HCT116 (cell line): ENCODE measurements around the gene EYA4. TPM values are rescaled to one million over a fixed set of nuclear protein-coding genes. Genes with fewer than 3 reads are reported as not detected.

Source experiments
- ATAC-seq: fragments of 200-7000 bp; cut with Tn5 transposase; 2 replicates; pipeline ENCODE4 v1.9.1; 2020; ENCODE audit warnings: mild to moderate bottlenecking, moderate library complexity
- BruUV-seq: library from RNA; stranded (reverse); fragments of 400-500 nt; replicated peaks from 2 replicates; lab custom pipeline; 2021; lab: Mats Ljungman, UMichigan
- CTCF ChIA-PET: fragments of 300-600 bp; sonication (Branson Sonifier 250); formaldehyde crosslinking; loops from one replicate; lab custom pipeline; 2021; ENCODE audit warnings: antibody characterized with exemption; lab: Charles Lee
- POLR2A ChIA-PET: fragments of 300-600, 350-600 bp; sonication (Branson Sonifier 250); formaldehyde crosslinking; loops from one replicate; lab custom pipeline; 2021; ENCODE audit warnings: antibody characterized with exemption; lab: Charles Lee
- RAD21 ChIA-PET, 2 experiments: fragments of 300-600 bp; sonication (Branson Sonifier 250); formaldehyde crosslinking; loops; one replicate each; lab custom pipeline; 2023; ENCODE audit warnings: low total read pairs in 2 of 2; ENCODE audit not compliant: uncharacterized antibody in 2 of 2, unreplicated experiment in 2 of 2, low non-redundant PET in 1 of 2; lab: Charles Lee
- DNase-seq: peaks from one replicate; pipeline ENCODE4 v3.0.0-alpha.2; 2010; ENCODE audit warnings: low read depth, low spot score
- H2AFZ ChIP-seq: fragments of 200-600 bp; shearing (Covaris generic), sonication (generic); 2 replicates; pipeline ENCODE4 v1.6.1; 2017; ENCODE audit warnings: low read depth, mixed run types, mixed read lengths, antibody characterized with exemption, low read length; ENCODE audit not compliant: poor library complexity, severe bottlenecking
- H3K27ac ChIP-seq: 2 replicates; pipeline ENCODE4 v1.5.1; 2012; ENCODE audit warnings: low read depth, low read length
- H3K27me3 ChIP-seq: fragments of 200-600 bp; sonication (generic); 2 replicates; pipeline ENCODE4 v1.6.1; 2016; ENCODE audit warnings: mixed run types, low read length, mixed read lengths; ENCODE audit not compliant: insufficient read depth
- H3K36me3 ChIP-seq, 2 experiments: fragments of 200-500 bp in 1 of 2; fragments of 200-600 bp in 1 of 2; sonication (Bioruptor generic) in 1 of 2; sonication (generic) in 1 of 2; 2 replicates each; pipeline versions ENCODE4 v1.5.1 to v1.6.1; 2014 to 2016; ENCODE audit warnings: low read length in 2 of 2, inconsistent platforms in 1 of 2, mixed read lengths in 1 of 2, mixed run types in 1 of 2; ENCODE audit not compliant: insufficient read depth in 2 of 2, control insufficient read depth in 1 of 2
- H3K4me1 ChIP-seq, 2 experiments: fragments of 200-600 bp in 1 of 2; sonication (generic) in 1 of 2; 2 replicates each; pipeline versions ENCODE4 v1.5.1 to v1.6.1; 2012 to 2017; ENCODE audit warnings: low read length in 2 of 2, inconsistent platforms in 1 of 2, mild to moderate bottlenecking in 1 of 2, mixed read lengths in 1 of 2, mixed run types in 1 of 2, moderate library complexity in 1 of 2; ENCODE audit not compliant: insufficient read depth in 2 of 2, control insufficient read depth in 1 of 2
- H3K4me2 ChIP-seq: fragments of 200-600 bp; sonication (generic); 2 replicates; pipeline ENCODE4 v1.6.1; 2017; ENCODE audit warnings: mixed run types, low read length, mixed read lengths
- H3K4me3 ChIP-seq, 2 experiments: fragments of 200-600 bp in 1 of 2; sonication (generic) in 1 of 2; replicated peaks in 1 of 2; 2 replicates each; pipeline ENCODE4 v1.5.1; 2011 to 2016; ENCODE audit warnings: low read length in 2 of 2, control low read depth in 1 of 2, low read depth in 1 of 2, mild to moderate bottlenecking in 1 of 2, mixed read lengths in 1 of 2, mixed run types in 1 of 2
- H3K79me2 ChIP-seq: fragments of 200-600 bp; sonication (generic); 2 replicates; pipeline ENCODE4 v1.6.1; 2017; ENCODE audit warnings: mild to moderate bottlenecking, mixed run types, low read length, moderate library complexity, mixed read lengths; ENCODE audit not compliant: insufficient read depth
- H3K9ac ChIP-seq: fragments of 200-600 bp; sonication (generic); 2 replicates; pipeline ENCODE4 v1.6.1; 2016; ENCODE audit warnings: low read length, mixed read lengths
- H3K9me2 ChIP-seq: fragments of 200-600 bp; sonication (generic), shearing (Covaris generic); 2 replicates; pipeline ENCODE4 v1.6.1; 2017; ENCODE audit warnings: mixed run types, mild to moderate bottlenecking, moderate library complexity; ENCODE audit not compliant: insufficient read depth
- H3K9me3 ChIP-seq, 2 experiments: fragments of 200-500 bp in 1 of 2; fragments of 200-600 bp in 1 of 2; sonication (Bioruptor generic) in 1 of 2; sonication (generic) in 1 of 2; 2 replicates each; pipeline ENCODE4 v1.6.1; 2014 to 2017; ENCODE audit warnings: low read length in 2 of 2, mixed read lengths in 2 of 2, inconsistent platforms in 1 of 2, low read depth in 1 of 2, mild to moderate bottlenecking in 1 of 2, mixed run types in 1 of 2, moderate library complexity in 1 of 2; ENCODE audit not compliant: control insufficient read depth in 1 of 2, insufficient read depth in 1 of 2
- H4K20me1 ChIP-seq: fragments of 200-600 bp; sonication (generic), shearing (Covaris generic); 2 replicates; pipeline ENCODE4 v1.6.1; 2017; ENCODE audit warnings: mixed run types, mild to moderate bottlenecking, moderate library complexity; ENCODE audit not compliant: insufficient read depth
- CBX3 ChIP-seq: IDR thresholded peaks from 2 replicates; pipeline ENCODE4 v1.6.1; 2012; ENCODE audit warnings: low read depth
- CTCF ChIP-seq, 3 experiments: fragments of 200-600 bp in 1 of 3; sonication (generic) in 1 of 3; IDR thresholded peaks in 2 of 3; conservative IDR thresholded peaks in 1 of 3; 2 replicates each; pipeline ENCODE4 v1.5.1; 2012 to 2017; ENCODE audit warnings: low read depth in 2 of 3, low read length in 2 of 3, antibody characterized with exemption in 1 of 3, borderline replicate concordance in 1 of 3, control low read depth in 1 of 3, mild to moderate bottlenecking in 1 of 3, mixed read lengths in 1 of 3, mixed run types in 1 of 3, moderate library complexity in 1 of 3; ENCODE audit not compliant: insufficient read depth in 1 of 3
- EGR1 ChIP-seq: IDR thresholded peaks from 2 replicates; pipeline ENCODE4 v1.6.1; 2012; ENCODE audit warnings: low read depth
- ELF1 ChIP-seq: IDR thresholded peaks from 2 replicates; pipeline ENCODE4 v1.6.1; 2012; ENCODE audit warnings: low read depth, borderline replicate concordance
- EZH2 ChIP-seq: fragments of 200-600 bp; sonication (generic); IDR thresholded peaks from 2 replicates; pipeline ENCODE4 v1.6.1; 2017; ENCODE audit warnings: antibody characterized with exemption, mixed run types
- EZH2phosphoT487 ChIP-seq: fragments of 200-600 bp; IDR thresholded peaks from 2 replicates; pipeline ENCODE4 v1.6.1; 2018; ENCODE audit warnings: antibody characterized with exemption, borderline replicate concordance
- JUND ChIP-seq: IDR thresholded peaks from 2 replicates; pipeline ENCODE4 v1.6.1; 2012
- MAX ChIP-seq: IDR thresholded peaks from 2 replicates; pipeline ENCODE4 v1.6.1; 2012
- POLR2A ChIP-seq: IDR thresholded peaks from 2 replicates; pipeline ENCODE4 v1.7.0; 2011; ENCODE audit warnings: borderline replicate concordance; ENCODE audit not compliant: insufficient read depth, insufficient read length; ENCODE audit errors: extremely low read depth
- POLR2AphosphoS5 ChIP-seq: IDR thresholded peaks from 2 replicates; pipeline ENCODE4 v1.6.1; 2011; ENCODE audit warnings: mild to moderate bottlenecking, low read depth, low read length, moderate library complexity
- REST ChIP-seq: IDR thresholded peaks from 2 replicates; pipeline ENCODE4 v1.6.1; 2012; ENCODE audit warnings: low read depth
- SIN3A ChIP-seq: IDR thresholded peaks from 2 replicates; pipeline ENCODE4 v1.6.1; 2012; ENCODE audit warnings: low read depth
- SP1 ChIP-seq: IDR thresholded peaks from 2 replicates; pipeline ENCODE4 v1.6.1; 2012; ENCODE audit warnings: low read depth
- TCF7L2 ChIP-seq: IDR thresholded peaks from 2 replicates; pipeline ENCODE4 v1.7.0; 2011; ENCODE audit warnings: borderline replicate concordance, inconsistent platforms; ENCODE audit not compliant: insufficient read depth, insufficient read length; ENCODE audit errors: extremely low read depth
- YY1 ChIP-seq: IDR thresholded peaks from 2 replicates; pipeline ENCODE4 v1.6.1; 2011; ENCODE audit warnings: low read length, low read depth, moderate library complexity, mild to moderate bottlenecking; ENCODE audit not compliant: insufficient replicate concordance; ENCODE audit errors: extremely low read depth
- ZBTB33 ChIP-seq: IDR thresholded peaks from 2 replicates; pipeline ENCODE4 v1.6.1; 2011; ENCODE audit warnings: mild to moderate bottlenecking, low read length, moderate library complexity; ENCODE audit not compliant: insufficient replicate concordance; ENCODE audit errors: extremely low read depth
- ZFX ChIP-seq: fragments of 450-650 bp; IDR thresholded peaks from 2 replicates; pipeline ENCODE4 v1.6.1; 2017
- intact Hi-C: fragments of 100-400 bp; cut with micrococcal nuclease; formaldehyde crosslinking; loops from 2 replicates; pipeline ENCODE4 v1.10.0; 2022
- total RNA-seq: library from RNA; stranded (reverse); gene quantifications from one replicate; pipeline ENCODE4 v1.2.1, GENCODE V29; 2021; ENCODE audit not compliant: unreplicated experiment

The EYA4 gene
- total RNA-seq, 1 experiment from 2014 or later = not detected

GRCh38 chr6:133248241-133249001 is 7.3 kb downstream of the EYA4 start:
- POLR2A ChIA-PET = no interaction called here
- no TSS peak for BruUV-seq
- H3K27ac ChIP-seq = no peak overlapping the region
- TF ChIP-seq POLR2AphosphoS5 (no peak), POLR2A (no peak), ZBTB33 (no peak), EZH2phosphoT487 (no peak), SP1 (no peak), TCF7L2 (no peak), MAX (no peak), YY1 (no peak), EGR1 (no peak), SIN3A (no peak), ZFX (no peak), CTCF (IDR thresholded peaks at IDR 0.05 in 2 of 3, conservative IDR thresholded peaks at IDR 0.05 in 1 of 3; ENCODE audit: borderline replicate concordance in 1 of 3, insufficient read depth in 1 of 3, low read depth in 2 of 3, low read length in 2 of 3) (no peak), CBX3 (no peak), REST (no peak), JUND (no peak), ELF1 (no peak), EZH2 (no peak)
- H3K79me2 ChIP-seq = no peaks in the 10 kb centered on the region
- H3K4me1 ChIP-seq = no peaks in the 10 kb centered on the region
- no peaks in the 10 kb centered on the region for H3K9me3 ChIP-seq
- no peak overlapping the region for H3K4me2 ChIP-seq
- H3K9ac ChIP-seq = no peak overlapping the region
- H3K36me3 ChIP-seq = no peaks in the 10 kb centered on the region
- no peak for DNase-seq
- intact Hi-C loops = no loop called here
- H4K20me1 ChIP-seq = no peaks in the 10 kb centered on the region
- H3K4me3 ChIP-seq = no peak overlapping the region
- no peak for ATAC-seq
- no peak overlapping the region for H2AFZ ChIP-seq
- H3K9me2 ChIP-seq = no peaks in the 10 kb centered on the region
- CTCF ChIA-PET = no interaction called here
- RAD21 ChIA-PET = no interaction called here
- H3K27me3 ChIP-seq = peaks cover 18% of the 10 kb centered on the region; the same call in 1 of the 2 replicates
